ENCODE results near the gene COTL1. TPM values are rescaled to one million over a fixed set of nuclear protein-coding genes. Genes with fewer than 3 reads are reported as not detected.
"Not testable (repeated sequence)": the region's sequence is repeated elsewhere in the genome, so short reads cannot be mapped to it uniquely, and the experiment has no call there.

COTL1 gene
- total RNA-seq, 4 donors from 2014 or later, result 34.5 to 42.9 (median 40.7) TPM

DNA sequence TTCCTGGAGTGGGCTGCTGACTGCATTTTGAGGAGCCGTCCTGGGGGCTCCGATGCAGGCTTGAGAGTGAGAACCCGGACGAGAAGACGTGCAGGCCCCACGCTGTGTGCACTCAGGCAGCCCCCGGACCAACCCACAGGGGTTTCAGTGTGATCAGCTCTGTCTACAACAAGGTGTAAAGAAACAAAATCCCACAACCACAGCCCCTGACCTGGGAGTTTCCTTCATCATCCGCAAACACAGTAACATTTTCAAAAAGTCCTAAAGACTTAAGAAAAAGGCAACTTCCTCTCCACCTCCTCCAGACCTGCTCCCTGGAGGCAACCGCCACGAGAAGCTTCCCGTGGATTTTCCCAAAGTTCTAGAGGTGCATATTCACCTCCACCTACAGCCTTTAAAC, 98.0 kb downstream of the COTL1 start:
- Histone ChIP-seq H3K36me3 (no peaks in the 10 kb centered on the region), H3K27ac (replicated peaks in 1 of 4) (no peak overlapping the region), H3K4me1 (peaks cover 0 to 7% (median 2%) of the 10 kb centered on the region in 4 donors), H3K4me3 (no peak overlapping the region), H3K27me3 (no peaks in the 10 kb centered on the region), H3K9me3 (no peaks in the 10 kb centered on the region)
- intact Hi-C loops (cut with DNase I), result no loop called here
- TF ChIP-seq POLR2A (IDR thresholded peaks at IDR 0.05; ENCODE audit: low read depth) (no peak), POLR2AphosphoS5 (IDR thresholded peaks at IDR 0.05) (no peak), CTCF (IDR thresholded peaks at IDR 0.05) (no peak), EP300 (IDR thresholded peaks at IDR 0.05) (no peak)
- whole genome bisulfite sequencing, result 92% methylated on average over 8 of the region's 11 CpGs
- no peak for DNase-seq (ENCODE audit: extremely low spot score)

DNA sequence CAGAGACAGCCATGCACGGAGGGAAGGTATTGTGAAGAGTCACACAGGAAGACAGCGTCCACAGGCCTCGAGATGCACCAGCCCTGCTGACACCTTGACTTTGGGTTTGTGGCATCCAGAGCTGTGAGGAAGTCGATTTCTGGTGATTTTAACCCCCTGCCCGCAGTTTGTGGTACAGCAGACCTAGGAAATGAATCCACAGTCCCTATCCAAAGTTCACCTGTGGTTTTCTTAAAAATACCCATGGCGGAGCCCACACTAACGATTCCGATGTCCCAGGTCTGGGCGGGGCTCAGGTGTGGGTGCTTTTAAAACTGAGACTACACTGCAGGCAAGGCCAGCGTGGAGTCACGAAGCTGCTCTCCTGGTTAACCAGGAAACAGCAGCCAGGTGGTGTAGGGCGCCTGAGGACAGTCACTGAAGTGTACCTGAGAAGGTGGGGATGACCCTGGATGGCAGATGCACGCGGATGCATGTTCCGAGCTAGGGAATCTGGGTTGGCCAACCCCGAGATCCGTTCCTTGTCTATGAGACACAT, 99.0 kb downstream of the COTL1 start:
- Histone ChIP-seq H3K27ac (replicated peaks in 1 of 4) (no peak overlapping the region), H3K27me3 (no peaks in the 10 kb centered on the region), H3K9me3 (no peaks in the 10 kb centered on the region), H3K36me3 (no peaks in the 10 kb centered on the region), H3K4me3 (no peak overlapping the region), H3K4me1 (peaks cover 0 to 6% (median 2%) of the 10 kb centered on the region in 4 donors)
- intact Hi-C loops (cut with DNase I), result no loop called here
- TF ChIP-seq POLR2AphosphoS5 (IDR thresholded peaks at IDR 0.05), result no peak
- no peak for TF ChIP-seq EP300 (IDR thresholded peaks at IDR 0.05)
- TF ChIP-seq CTCF (IDR thresholded peaks at IDR 0.05), result no peak
- no peak for TF ChIP-seq POLR2A (IDR thresholded peaks at IDR 0.05; ENCODE audit: low read depth)
- DNase-seq (ENCODE audit: extremely low spot score), result no peak
- WGBS, result 79% methylated on average over 5 of the region's 17 CpGs

DNA sequence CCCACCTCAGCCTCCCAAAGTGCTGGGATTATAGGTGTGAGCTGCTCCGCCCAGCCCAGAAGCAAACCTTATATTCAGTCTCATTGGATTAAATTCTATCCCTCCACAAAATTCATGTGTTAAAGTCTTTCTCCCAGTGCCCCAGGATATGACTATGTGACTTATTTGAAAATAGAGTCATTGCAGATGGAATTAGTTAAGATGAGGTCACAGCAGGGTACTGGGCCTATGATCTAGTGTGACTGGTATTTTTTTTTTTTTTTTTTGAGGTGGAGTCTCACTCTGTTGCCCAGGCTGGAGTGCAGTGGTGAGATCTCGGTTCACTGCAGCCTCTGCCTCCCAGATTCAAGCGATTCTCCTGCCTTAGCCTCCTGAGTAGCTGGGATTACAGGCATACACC, 99.7 kb downstream of the COTL1 start:
- WGBS, result 90% methylated on average over 3 of the region's 3 CpGs
- H3K27ac ChIP-seq (replicated peaks in 1 of 4); H3K27me3 ChIP-seq; intact Hi-C loops (cut with DNase I); H3K4me1 ChIP-seq; DNase-seq (ENCODE audit: extremely low spot score); H3K4me3 ChIP-seq; H3K36me3 ChIP-seq; H3K9me3 ChIP-seq: not testable (repeated sequence)

GRCh38 chr16:84517366-84517765, 100.5 kb downstream of the COTL1 start:
- intact Hi-C loops (cut with DNase I), result no loop called here
- H3K27ac ChIP-seq (replicated peaks in 1 of 4), result no peak overlapping the region
- H3K27me3 ChIP-seq, result no peaks in the 10 kb centered on the region
- no peaks in the 10 kb centered on the region for H3K9me3 ChIP-seq
- no peaks in the 10 kb centered on the region for H3K4me1 ChIP-seq
- no peaks in the 10 kb centered on the region for H3K36me3 ChIP-seq
- DNase-seq (ENCODE audit: extremely low spot score), result no peak
- 88% methylated on average over 12 of the region's 12 CpGs for WGBS
- TF ChIP-seq POLR2AphosphoS5 (IDR thresholded peaks at IDR 0.05) (no peak), CTCF (IDR thresholded peaks at IDR 0.05) (no peak), POLR2A (IDR thresholded peaks at IDR 0.05; ENCODE audit: low read depth) (no peak), EP300 (IDR thresholded peaks at IDR 0.05) (no peak)
- H3K4me3 ChIP-seq, result no peak overlapping the region

Other genes with a start within 250 kb of the COTL1 start
- gene ATP2C2, start 249.5 kb downstream of the COTL1 start, total RNA-seq, result under 1 TPM in 1 of 4 donors, not detected in 3; 0.86 TPM
- 10 to 100 TPM in 2 of 4 donors, 1 to 10 TPM in 2; 8.3 to 13.0 (median 9.6) TPM for gene MEAK7, start 113.4 kb downstream of the COTL1 start, total RNA-seq
- gene KLHL36, start 30.4 kb upstream of the COTL1 start, total RNA-seq, result 100 to 1,000 TPM in 2 of 4 donors, 10 to 100 TPM in 2; 52.3 to 119 (median 80.4) TPM
- 10 to 100 TPM; 45.3 to 71.2 (median 59.3) TPM for gene USP10, start 81.9 kb upstream of the COTL1 start, total RNA-seq
- gene CRISPLD2, start 201.9 kb upstream of the COTL1 start, total RNA-seq, result 100 to 1,000 TPM; 230 to 568 (median 289) TPM